ENCODE measurements around the gene PTGR3. TPM values are rescaled to one million over a fixed set of nuclear protein-coding genes. Genes with fewer than 3 reads are reported as not detected.

PTGR3 gene
- total RNA-seq, 1 donor from 2014 or later, result 26.3 TPM

- H3K4me3 Mint-ChIP-seq (ENCODE audit: unreplicated experiment), result no peak overlapping the region
- no peaks in the 10 kb centered on the region for H3K27me3 Mint-ChIP-seq (ENCODE audit: unreplicated experiment)
- no peak for TF ChIP-seq CTCF (IDR thresholded peaks at IDR 0.05; ENCODE audit: unreplicated experiment)
- DNase-seq (ENCODE audit: low spot score), result peak; percentile 24
- H3K36me3 Mint-ChIP-seq (ENCODE audit: low read depth, unreplicated experiment), result peaks cover 8% of the 10 kb centered on the region
- no peak overlapping the region for H3K27ac Mint-ChIP-seq (ENCODE audit: unreplicated experiment)
- no peaks in the 10 kb centered on the region for H3K9me3 Mint-ChIP-seq (ENCODE audit: unreplicated experiment)
- H3K4me1 Mint-ChIP-seq (ENCODE audit: unreplicated experiment), result peaks cover 9% of the 10 kb centered on the region
These were observed 35.7 kb upstream of the PTGR3 start for GRCh38 chr18:75244351-75245313.

GRCh38 chr18:75241705-75242104 is 32.8 kb upstream of the PTGR3 start:
- Mint-ChIP-seq H3K36me3 (ENCODE audit: low read depth, unreplicated experiment) (peaks cover 8% of the 10 kb centered on the region), H3K4me3 (ENCODE audit: unreplicated experiment) (no peak overlapping the region), H3K9me3 (ENCODE audit: unreplicated experiment) (no peaks in the 10 kb centered on the region), H3K27me3 (ENCODE audit: unreplicated experiment) (peaks cover 1% of the 10 kb centered on the region), H3K4me1 (ENCODE audit: unreplicated experiment) (peaks cover 25% of the 10 kb centered on the region), H3K27ac (ENCODE audit: unreplicated experiment) (no peak overlapping the region)
- TF ChIP-seq CTCF (IDR thresholded peaks at IDR 0.05; ENCODE audit: unreplicated experiment), result no peak
- DNase-seq (ENCODE audit: low spot score), result no peak

- TF ChIP-seq CTCF (IDR thresholded peaks at IDR 0.05; ENCODE audit: unreplicated experiment), result no peak
- Mint-ChIP-seq H3K4me1 (ENCODE audit: unreplicated experiment) (peaks cover 21% of the 10 kb centered on the region), H3K9me3 (ENCODE audit: unreplicated experiment) (no peaks in the 10 kb centered on the region), H3K4me3 (ENCODE audit: unreplicated experiment) (no peak overlapping the region), H3K27ac (ENCODE audit: unreplicated experiment) (no peak overlapping the region), H3K36me3 (ENCODE audit: low read depth, unreplicated experiment) (peaks cover 8% of the 10 kb centered on the region), H3K27me3 (ENCODE audit: unreplicated experiment) (peaks cover 1% of the 10 kb centered on the region)
- DNase-seq (ENCODE audit: low spot score), result no peak
These were observed 31.5 kb upstream of the PTGR3 start for GRCh38 chr18:75240433-75240832.

- no peak overlapping the region for H3K4me3 Mint-ChIP-seq (ENCODE audit: unreplicated experiment)
- peaks cover 8% of the 10 kb centered on the region for H3K36me3 Mint-ChIP-seq (ENCODE audit: low read depth, unreplicated experiment)
- no peak for TF ChIP-seq CTCF (IDR thresholded peaks at IDR 0.05; ENCODE audit: unreplicated experiment)
- H3K27me3 Mint-ChIP-seq (ENCODE audit: unreplicated experiment), result peaks cover 1% of the 10 kb centered on the region
- no peaks in the 10 kb centered on the region for H3K9me3 Mint-ChIP-seq (ENCODE audit: unreplicated experiment)
- H3K4me1 Mint-ChIP-seq (ENCODE audit: unreplicated experiment), result peaks cover 23% of the 10 kb centered on the region
- H3K27ac Mint-ChIP-seq (ENCODE audit: unreplicated experiment), result no peak overlapping the region
- DNase-seq (ENCODE audit: low spot score), result no peak
These were observed 29.8 kb upstream of the PTGR3 start for GRCh38 chr18:75238786-75239185.

GRCh38 chr18:75238100-75238499 is 29.2 kb upstream of the PTGR3 start:
- Mint-ChIP-seq H3K9me3 (ENCODE audit: unreplicated experiment) (no peaks in the 10 kb centered on the region), H3K27me3 (ENCODE audit: unreplicated experiment) (peaks cover 1% of the 10 kb centered on the region)

More at GRCh38 chr18:75238100-75238499, 29.2 kb upstream of the PTGR3 start:
- Mint-ChIP-seq H3K4me3 (ENCODE audit: unreplicated experiment) (no peak overlapping the region), H3K27ac (ENCODE audit: unreplicated experiment) (peak overlapping the region; percentile 39), H3K4me1 (ENCODE audit: unreplicated experiment) (peaks cover 23% of the 10 kb centered on the region), H3K36me3 (ENCODE audit: low read depth, unreplicated experiment) (peaks cover 8% of the 10 kb centered on the region)
- DNase-seq (ENCODE audit: low spot score), result no peak
- TF ChIP-seq CTCF (IDR thresholded peaks at IDR 0.05; ENCODE audit: unreplicated experiment), result no peak
